ENCODE results near the gene TEC.

Gene TEC

GRCh38 chr4:48153791-48154550 is 115.7 kb downstream of the TEC start:
- no peak for DNase-seq

DNA sequence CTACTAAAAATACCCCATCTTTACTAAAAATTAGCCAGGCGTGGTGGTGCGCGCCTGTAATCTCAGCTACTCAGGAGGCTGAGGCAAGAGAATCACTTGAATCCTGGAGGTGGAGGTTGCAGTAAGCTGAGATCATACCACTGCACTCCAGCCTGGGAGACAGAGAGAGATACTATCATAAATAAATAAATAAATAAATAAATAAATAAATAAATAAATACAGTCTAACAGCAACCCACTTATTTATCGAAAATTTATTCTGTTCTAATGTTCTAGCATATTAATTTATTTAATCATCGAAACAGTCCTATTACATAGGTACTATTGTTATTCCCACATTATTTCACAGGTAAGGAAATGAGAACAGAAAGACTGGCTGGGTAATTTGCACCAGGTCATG is 117.4 kb downstream of the TEC start:
- DNase-seq = no peak

- no peak for DNase-seq
These were observed 119.7 kb downstream of the TEC start for GRCh38 chr4:48149827-48150370.

DNA sequence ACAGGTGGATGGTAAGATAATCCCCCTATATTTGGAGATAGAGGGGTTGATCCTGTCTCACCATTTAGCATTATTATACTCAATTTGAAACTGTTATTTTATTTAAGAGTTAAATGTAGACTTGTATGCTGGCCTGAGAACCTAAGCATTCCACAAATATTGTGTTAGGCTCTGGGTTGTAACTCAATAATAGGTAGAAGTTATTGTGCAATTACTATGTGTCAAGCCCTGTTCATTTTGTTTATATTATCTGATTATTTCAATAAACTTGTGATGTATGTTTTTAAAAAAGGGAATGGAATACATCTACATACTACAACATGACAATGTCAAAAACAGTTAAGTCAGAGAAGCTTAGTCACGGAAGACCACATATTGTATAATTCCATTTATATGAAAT is 122.0 kb downstream of the TEC start:
- no peak for DNase-seq

DNA sequence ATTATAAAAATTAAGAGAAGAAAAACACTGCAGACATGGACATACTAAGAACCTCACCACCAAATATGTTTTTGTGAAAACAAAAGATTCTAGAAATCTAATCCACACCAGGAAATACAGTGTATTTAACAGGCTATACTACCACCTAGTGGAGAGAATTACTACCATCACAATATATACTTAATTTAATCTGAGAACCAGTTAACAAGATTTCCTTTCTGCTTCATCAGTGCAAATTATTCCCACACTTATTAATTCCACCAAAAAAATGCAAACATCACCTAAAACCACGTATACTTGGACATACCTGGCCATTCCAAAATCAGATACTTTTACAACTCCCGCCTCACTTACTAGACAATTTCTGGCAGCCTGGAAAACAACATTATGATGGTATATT is 128.6 kb downstream of the TEC start:
- peak; percentile 16 for DNase-seq

GRCh38 chr4:48139691-48140090 is 129.9 kb downstream of the TEC start:
- no peak for DNase-seq

GRCh38 chr4:48138936-48139335 is 130.7 kb downstream of the TEC start:
- DNase-seq = no peak

- DNase-seq = no peak
These were observed 131.1 kb downstream of the TEC start for GRCh38 chr4:48138511-48138910.

- no peak for DNase-seq
These were observed 131.8 kb downstream of the TEC start for GRCh38 chr4:48137846-48138245.

DNA sequence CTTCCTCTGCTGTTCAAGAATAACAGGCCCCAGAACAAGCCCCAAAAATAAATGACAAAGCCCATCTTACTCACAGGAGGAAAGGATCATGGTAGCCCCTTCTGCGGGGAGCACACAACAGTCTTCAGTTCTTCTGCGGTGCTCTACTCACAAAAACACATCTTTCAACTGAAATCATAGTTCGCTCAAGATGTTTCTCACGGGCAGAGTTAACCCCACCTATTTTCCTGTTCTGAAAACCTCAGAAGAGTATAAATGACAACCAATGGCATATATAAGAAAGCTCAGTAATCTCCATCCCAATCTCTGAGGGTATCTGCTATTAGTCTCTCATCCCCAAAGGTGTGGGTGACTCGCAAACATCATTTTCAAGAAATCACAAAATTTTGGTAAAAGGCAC is 135.6 kb downstream of the TEC start, which contains the start of gene TXK:
Gene TXK (minus strand): TSS at position 170 of the 400 bp plus-strand sequence. CDS start 80 bp downstream, at position 90.
- no peak for DNase-seq

GRCh38 chr4:48133669-48134068 is 136.0 kb downstream of the TEC start:
- no peak for DNase-seq

GRCh38 chr4:48131736-48132135 is 137.9 kb downstream of the TEC start:
- no peak for DNase-seq

GRCh38 chr4:48130100-48130499 is 139.5 kb downstream of the TEC start:
- no peak for DNase-seq

GRCh38 chr4:48129307-48130014 is 140.2 kb downstream of the TEC start:
- DNase-seq = no peak

- peak; percentile 33 for DNase-seq
These were observed 141.8 kb downstream of the TEC start for GRCh38 chr4:48127682-48128404.

GRCh38 chr4:48127231-48127630 is 142.4 kb downstream of the TEC start:
- peak; percentile 21 for DNase-seq

DNA sequence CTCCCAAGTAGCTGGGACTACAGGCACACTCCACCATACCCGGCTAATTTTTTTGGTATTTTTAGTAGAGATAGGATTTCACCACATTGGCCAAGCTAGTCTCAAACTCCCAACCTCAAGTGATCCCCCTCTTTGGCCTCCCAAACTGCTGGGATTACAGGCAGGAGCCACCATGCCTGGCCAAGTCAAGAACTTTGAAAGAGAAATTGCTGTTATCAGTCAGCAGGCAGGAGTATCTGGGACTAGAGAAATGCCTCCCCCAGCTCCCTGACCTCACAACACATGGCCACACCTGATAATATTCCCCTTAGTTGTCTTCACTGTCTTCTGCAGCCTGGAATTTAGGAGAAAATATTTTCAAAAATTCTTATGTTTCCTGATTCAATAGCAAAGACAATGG is 143.0 kb downstream of the TEC start:
- DNase-seq = no peak

GRCh38 chr4:48124870-48125269 is 144.8 kb downstream of the TEC start:
- no peak for DNase-seq

DNA sequence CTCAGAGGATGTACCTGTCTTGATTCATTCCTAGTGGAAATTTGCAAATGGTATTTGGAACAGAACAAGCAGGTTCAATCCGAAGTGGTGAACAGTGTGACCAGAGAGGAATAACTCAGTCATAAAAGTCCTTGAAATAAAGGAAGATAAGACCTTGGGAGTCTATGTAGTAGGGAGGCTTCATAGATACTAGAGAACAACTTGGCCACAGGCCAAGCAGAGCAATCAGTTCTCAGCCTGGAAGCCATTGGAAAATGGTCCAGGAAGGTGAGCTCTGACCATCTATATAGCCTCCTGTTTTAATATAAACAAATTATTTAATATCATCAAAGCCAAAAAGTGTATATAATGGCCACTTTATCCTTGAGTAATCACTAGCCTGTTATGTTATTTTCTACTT is 146.9 kb downstream of the TEC start:
- no peak for DNase-seq

GRCh38 chr4:48121180-48121579 is 148.5 kb downstream of the TEC start:
- DNase-seq = no peak

GRCh38 chr4:48120132-48120531 is 149.5 kb downstream of the TEC start:
- DNase-seq = no peak

GRCh38 chr4:48119646-48120045 is 150.0 kb downstream of the TEC start:
- peak; percentile 31 for DNase-seq

GRCh38 chr4:48118081-48118480 is 151.6 kb downstream of the TEC start:
- no peak for DNase-seq

DNA sequence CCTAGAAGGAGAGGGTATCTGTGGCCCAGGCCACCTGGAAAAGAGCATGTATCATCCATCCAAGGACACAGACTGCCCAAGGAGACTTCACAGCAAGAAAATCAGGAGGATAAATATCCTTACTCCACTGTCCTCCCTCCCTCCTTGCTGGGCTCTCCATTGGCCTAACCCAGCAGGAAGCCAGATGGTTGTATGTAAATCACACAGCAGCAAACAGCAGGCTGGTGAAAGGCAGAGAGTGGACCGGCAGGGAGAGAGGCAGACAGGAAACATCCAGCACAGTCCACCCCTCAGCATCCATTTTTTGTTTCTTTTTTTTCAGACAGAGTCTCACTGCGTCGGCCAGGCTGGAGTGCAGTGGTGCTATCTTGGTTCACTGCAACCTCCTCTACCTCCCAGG is 153.1 kb downstream of the TEC start:
- no peak for DNase-seq

All from NCI-H774 (cell line).